ENCODE data around the gene COL2A1.

GRCh38 chr12:48008349-48008748, 4.1 kb upstream of the COL2A1 start:
- no peak for TF ChIP-seq CTCF (IDR thresholded peaks at IDR 0.05)
- TF ChIP-seq POLR2A (IDR thresholded peaks at IDR 0.05), result no peak
- TF ChIP-seq POLR2AphosphoS5 (IDR thresholded peaks at IDR 0.05), result no peak
- TF ChIP-seq EP300 (IDR thresholded peaks at IDR 0.05; ENCODE audit: low read depth), result no peak

Measured in transverse colon (tissue), 4 donors.